VCaP (cell line): ENCODE measurements around the gene SLC22A15.

Experiments used
- H3K27ac ChIP-seq: fragments of 450-650 bp; 2 replicates; pipeline ENCODE4 v1.5.1; 2017
- CTCF ChIP-seq: fragments of 450-650 bp; conservative IDR thresholded peaks from 2 replicates; pipeline ENCODE4 v1.5.1; 2017; ENCODE audit warnings: mild to moderate bottlenecking, moderate library complexity

Gene SLC22A15

GRCh38 chr1:115973154-115973553, 3.2 kb upstream of the SLC22A15 start:
- H3K27ac ChIP-seq = no peak overlapping the region
- TF ChIP-seq CTCF = no peak

GRCh38 chr1:115975569-115976061, 698 bp upstream of the SLC22A15 start:
- no peak for TF ChIP-seq CTCF
- peak overlapping the region; percentile 89 for H3K27ac ChIP-seq

- TF ChIP-seq CTCF = no peak
- H3K27ac ChIP-seq = peak overlapping the region; percentile 89
Observed at GRCh38 chr1:115976921-115977498, 697 bp downstream of the SLC22A15 start.

GRCh38 chr1:115977499-115978258, 1.4 kb downstream of the SLC22A15 start:
- peak overlapping the region; percentile 89 for H3K27ac ChIP-seq
- no peak for TF ChIP-seq CTCF

GRCh38 chr1:115978292-115978941, 2.1 kb downstream of the SLC22A15 start:
- TF ChIP-seq CTCF = no peak
- no peak overlapping the region for H3K27ac ChIP-seq

- no peak for TF ChIP-seq CTCF
Observed at GRCh38 chr1:115980156-115980555, 3.8 kb downstream of the SLC22A15 start.

More at GRCh38 chr1:115980156-115980555, 3.8 kb downstream of the SLC22A15 start:
- H3K27ac ChIP-seq = no peak overlapping the region
